GM19463 (cell line): Measurements from ENCODE around the gene NUBPL.
"Not testable (repeated sequence)": the region's sequence is repeated elsewhere in the genome, so short reads cannot be mapped to it uniquely, and the experiment has no call there.

Source experiments
- ATAC-seq: cut with Tn5 transposase; IDR thresholded peaks from one replicate; pipeline ENCODE4 v1.9.1; 2021; ENCODE audit warnings: mild to moderate bottlenecking, moderate library complexity; ENCODE audit not compliant: unreplicated experiment

The NUBPL gene

GRCh38 chr14:31578266-31578665 is 17.1 kb downstream of the NUBPL start:
- ATAC-seq: no peak

GRCh38 chr14:31578792-31579501 is 17.7 kb downstream of the NUBPL start:
- ATAC-seq: no peak

- no peak for ATAC-seq
These were observed 19.0 kb downstream of the NUBPL start for GRCh38 chr14:31580234-31580633.

GRCh38 chr14:31582286-31582691 is 21.1 kb downstream of the NUBPL start:
- no peak for ATAC-seq

- no peak for ATAC-seq
These were observed 21.7 kb downstream of the NUBPL start for GRCh38 chr14:31582836-31583452.

GRCh38 chr14:31590206-31590605 is 29.0 kb downstream of the NUBPL start:
- no peak for ATAC-seq

GRCh38 chr14:31592122-31592521 is 30.9 kb downstream of the NUBPL start:
- ATAC-seq: no peak

- no peak for ATAC-seq
These were observed 31.4 kb downstream of the NUBPL start for GRCh38 chr14:31592631-31593030.

GRCh38 chr14:31596342-31597095 is 35.3 kb downstream of the NUBPL start:
- ATAC-seq: no peak

GRCh38 chr14:31605702-31606101 is 44.5 kb downstream of the NUBPL start:
- ATAC-seq: no peak

GRCh38 chr14:31611778-31612433 is 50.7 kb downstream of the NUBPL start:
- ATAC-seq: no peak

- no peak for ATAC-seq
These were observed 52.0 kb downstream of the NUBPL start for GRCh38 chr14:31613188-31613587.

- ATAC-seq: not testable (repeated sequence)
These were observed 57.7 kb downstream of the NUBPL start for GRCh38 chr14:31618884-31619283.

- ATAC-seq: no peak
These were observed 58.2 kb downstream of the NUBPL start for GRCh38 chr14:31619440-31619839.

- ATAC-seq: not testable (repeated sequence)
These were observed 59.7 kb downstream of the NUBPL start for GRCh38 chr14:31620898-31621297.

GRCh38 chr14:31622060-31622459 is 60.9 kb downstream of the NUBPL start:
- no peak for ATAC-seq

GRCh38 chr14:31652900-31653299 is 91.7 kb downstream of the NUBPL start:
- not testable (repeated sequence) for ATAC-seq

- ATAC-seq: no peak
These were observed 96.7 kb downstream of the NUBPL start for GRCh38 chr14:31657917-31658316.

GRCh38 chr14:31659278-31659677 is 98.1 kb downstream of the NUBPL start:
- ATAC-seq: no peak

- ATAC-seq: peak; percentile 71
These were observed 99.0 kb downstream of the NUBPL start for GRCh38 chr14:31660191-31660590.

- ATAC-seq: no peak
These were observed 99.5 kb downstream of the NUBPL start for GRCh38 chr14:31660728-31661127.
